GM19463 (cell line): ENCODE measurements around the gene RAP1GAP.

Source experiments
- ATAC-seq: cut with Tn5 transposase; IDR thresholded peaks from one replicate; pipeline ENCODE4 v1.9.1; 2021; ENCODE audit warnings: mild to moderate bottlenecking, moderate library complexity; ENCODE audit not compliant: unreplicated experiment

The RAP1GAP gene

DNA sequence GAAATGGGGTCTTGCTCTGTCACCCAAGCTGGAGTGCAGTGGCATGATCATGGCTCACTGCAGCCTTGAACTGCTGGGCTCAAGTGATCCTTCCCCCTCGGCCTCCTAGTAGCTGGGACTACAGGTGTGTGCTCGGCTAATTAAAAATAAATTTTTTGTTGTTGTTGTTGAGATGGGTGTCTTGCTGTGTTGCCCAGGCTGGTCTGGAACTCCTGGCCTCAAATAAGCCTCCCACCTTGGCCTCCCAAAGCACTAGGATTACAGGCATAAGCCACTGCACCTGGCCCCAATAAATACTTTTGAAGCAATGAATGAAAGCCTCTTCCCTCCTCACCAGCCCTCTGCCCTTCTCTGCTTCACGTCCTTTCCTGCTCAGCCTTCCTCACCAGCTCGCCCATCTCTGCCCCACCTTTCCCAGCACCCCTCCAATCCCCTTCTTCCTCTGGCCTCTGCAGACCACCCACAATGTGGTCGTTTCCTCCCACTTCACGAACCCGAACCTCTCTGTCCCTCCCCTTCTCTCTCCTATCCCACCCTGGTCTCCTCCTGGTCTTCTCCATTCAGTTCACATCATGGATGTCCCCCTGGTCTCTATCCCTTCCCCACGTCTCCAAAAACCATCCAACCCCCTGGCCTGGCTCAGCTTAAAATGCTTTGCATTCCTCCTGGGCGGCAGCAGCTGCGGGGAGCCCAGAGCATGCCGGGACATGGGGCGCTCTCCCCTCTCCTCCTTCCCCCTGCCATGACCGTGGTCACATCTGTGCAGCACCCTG lies 38.4 kb downstream of the RAP1GAP start:
- ATAC-seq, result no peak

GRCh38 chr1:21629971-21630370 lies 39.2 kb downstream of the RAP1GAP start:
- no peak for ATAC-seq

- ATAC-seq, result no peak
These were observed 40.3 kb downstream of the RAP1GAP start for GRCh38 chr1:21628798-21629393.

GRCh38 chr1:21626921-21627339 lies 42.2 kb downstream of the RAP1GAP start:
- ATAC-seq, result no peak

- no peak for ATAC-seq
These were observed 43.6 kb downstream of the RAP1GAP start for GRCh38 chr1:21625390-21626190.

DNA sequence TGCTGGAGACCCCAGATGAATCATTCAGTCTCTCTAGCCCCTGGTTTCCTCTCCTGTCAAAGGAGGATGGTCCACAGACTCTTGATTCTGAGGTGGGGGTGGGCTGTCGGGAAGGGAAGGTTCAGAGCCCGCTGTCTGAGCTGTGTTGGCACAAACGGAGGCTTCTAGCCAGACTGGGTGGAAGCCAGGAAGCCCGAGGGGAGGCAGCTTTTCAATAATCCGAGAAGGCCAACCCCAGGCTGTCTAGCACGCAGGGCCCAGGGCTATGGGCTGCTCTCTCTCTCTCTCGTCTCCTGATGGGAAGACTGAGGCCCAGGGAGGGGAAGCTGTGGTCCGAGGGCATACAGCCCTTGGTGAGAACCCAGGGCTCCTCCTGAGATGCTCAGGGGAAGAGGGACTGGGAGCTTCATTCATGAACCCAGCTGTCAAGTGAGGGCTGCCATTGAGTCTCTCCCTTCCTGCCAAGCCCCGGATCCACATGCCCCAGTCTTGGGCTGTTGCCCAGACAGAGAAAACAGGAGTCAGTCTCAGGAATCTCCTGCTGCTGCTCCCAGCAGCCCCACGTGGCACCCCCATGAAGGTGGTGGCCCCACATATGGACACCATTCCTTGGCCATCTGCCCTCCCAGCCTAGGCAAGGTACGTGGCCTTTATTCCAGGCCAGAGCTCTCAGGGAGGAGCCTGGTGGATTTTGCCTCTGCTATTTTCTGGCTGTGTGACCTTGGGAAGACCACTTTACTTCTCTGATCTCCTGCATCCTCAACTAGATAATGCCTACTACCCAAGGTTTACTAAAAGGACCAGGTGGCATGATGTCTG lies 44.4 kb downstream of the RAP1GAP start:
- ATAC-seq, result no peak

- no peak for ATAC-seq
These were observed 45.7 kb downstream of the RAP1GAP start for GRCh38 chr1:21623410-21623961.

DNA sequence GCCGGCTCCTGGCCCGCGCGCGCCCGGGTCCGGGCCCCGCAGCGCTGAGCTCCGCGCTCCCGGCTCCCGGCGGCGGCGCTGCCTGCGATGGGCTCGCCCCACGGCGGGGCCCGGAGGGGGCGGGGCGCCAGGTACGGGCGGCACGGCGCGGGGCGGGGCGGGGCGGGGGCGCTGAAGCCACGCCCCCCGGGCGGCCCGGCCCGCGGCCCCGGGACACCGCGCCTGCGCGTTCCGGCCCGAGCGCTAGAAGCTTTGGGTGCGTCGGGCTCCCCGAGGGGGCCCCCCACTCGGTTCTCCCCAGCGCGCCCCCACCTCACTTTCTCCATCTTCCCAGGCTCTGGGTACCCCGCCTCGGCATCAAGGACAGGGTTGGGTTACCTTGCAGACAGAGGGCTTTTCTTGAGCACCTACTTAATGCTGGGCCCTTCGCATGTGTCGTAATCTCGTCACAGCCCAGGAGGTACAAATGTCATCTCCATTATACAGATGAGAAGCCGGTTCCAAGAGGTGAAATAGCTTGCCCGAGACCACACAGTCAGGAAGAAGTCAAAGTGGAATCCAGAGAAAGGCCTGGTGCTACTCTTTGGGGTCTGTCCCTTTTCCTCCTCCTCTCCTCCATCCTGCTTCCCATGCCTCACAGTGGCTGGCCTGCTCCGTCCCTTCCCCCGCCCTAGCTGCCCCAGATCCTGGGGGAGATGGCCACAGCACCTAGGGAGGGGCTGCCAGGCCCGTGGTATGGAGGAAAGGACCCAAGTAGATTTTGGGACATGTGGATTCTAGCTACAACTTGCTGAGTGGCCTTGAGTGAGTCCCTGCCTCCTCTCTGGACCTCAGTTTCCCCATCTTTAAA lies 46.5 kb downstream of the RAP1GAP start:
- no peak for ATAC-seq

- ATAC-seq, result no peak
These were observed 47.3 kb downstream of the RAP1GAP start for GRCh38 chr1:21621761-21622436.

- no peak for ATAC-seq
These were observed 48.1 kb downstream of the RAP1GAP start for GRCh38 chr1:21621051-21621450.

GRCh38 chr1:21620496-21620895 lies 48.7 kb downstream of the RAP1GAP start:
- ATAC-seq, result no peak

DNA sequence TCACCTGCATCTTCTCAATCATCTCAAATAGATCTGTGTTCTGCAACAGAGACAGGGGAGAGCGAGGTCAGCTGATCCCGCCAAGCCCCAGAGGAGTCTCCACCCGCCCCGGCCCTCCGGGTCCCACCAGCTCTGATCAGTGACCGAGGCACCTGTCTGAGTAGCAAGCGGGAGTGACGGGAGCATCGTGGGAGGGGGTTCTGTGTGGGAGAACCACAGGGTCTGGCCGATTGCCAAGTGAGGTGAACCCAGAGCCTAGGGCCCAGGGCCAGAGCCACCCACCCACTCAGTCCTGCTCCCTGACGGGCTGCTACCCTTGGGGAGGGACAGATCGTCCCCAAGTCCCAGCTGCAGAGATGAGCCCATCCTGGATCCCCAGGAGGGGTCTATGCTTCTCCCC lies 49.1 kb downstream of the RAP1GAP start:
- ATAC-seq, result no peak

- ATAC-seq, result no peak
These were observed 49.7 kb downstream of the RAP1GAP start for GRCh38 chr1:21619375-21619947.

DNA sequence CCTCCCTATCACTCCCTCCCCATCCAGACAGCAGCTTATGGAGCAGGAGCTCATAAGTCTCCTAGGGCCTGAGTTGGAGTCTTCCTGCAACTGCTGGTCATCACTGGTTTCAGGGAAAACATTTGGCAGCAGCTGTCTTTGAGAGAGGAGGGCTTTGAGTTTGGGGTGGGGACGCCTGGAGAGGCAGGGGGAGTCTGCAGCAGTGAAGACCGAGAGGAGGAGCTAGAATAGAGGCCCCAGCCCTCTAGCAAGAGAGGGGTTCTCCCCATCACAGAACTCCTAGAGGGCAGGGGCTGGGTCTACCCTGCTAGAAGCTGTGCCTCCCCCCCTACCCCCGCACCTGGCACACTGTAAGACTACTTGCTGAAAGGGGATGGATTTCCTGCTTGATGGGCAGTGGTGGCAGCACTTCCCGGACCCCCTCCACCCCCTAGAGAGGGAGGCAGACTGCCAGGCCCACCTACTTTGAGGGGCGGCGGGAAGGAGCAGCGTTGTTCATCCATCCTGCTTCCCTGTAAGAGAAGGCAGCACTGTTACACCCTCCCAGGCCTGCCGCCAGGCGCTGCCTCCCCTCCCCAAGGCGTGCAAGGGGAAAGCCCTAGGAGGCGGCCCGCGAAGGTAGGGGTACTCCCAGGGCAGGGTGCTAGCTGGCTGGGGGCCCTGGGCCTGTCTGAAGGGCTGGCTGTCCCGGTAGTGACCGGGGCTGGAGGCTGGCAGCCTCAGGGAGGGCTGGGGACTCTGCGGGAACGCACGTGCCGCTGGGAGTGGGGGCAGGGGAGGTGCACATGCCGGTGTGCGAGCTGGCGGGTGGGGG lies 50.4 kb downstream of the RAP1GAP start:
- ATAC-seq, result no peak

DNA sequence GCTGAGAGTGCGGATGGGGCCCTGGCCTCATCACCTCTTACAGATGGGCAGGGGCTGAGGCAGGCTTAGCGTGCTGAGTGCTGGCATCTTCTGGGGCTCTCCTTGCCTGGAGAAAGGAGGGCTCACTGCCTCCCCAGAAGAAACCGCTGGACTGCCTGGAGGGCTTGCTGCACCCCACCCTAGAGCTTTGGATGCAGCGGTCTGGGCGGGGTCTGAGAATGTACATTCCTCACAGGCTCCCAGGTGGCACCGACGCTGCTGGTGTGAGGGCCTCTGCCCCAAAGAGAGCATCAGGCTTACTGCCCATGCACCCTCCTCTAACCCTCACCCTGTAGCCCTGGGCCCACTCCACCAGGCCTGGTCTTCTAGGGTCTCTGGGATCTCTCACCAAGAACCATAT lies 51.1 kb downstream of the RAP1GAP start:
- no peak for ATAC-seq

GRCh38 chr1:21617126-21617738 lies 51.9 kb downstream of the RAP1GAP start:
- ATAC-seq, result no peak

- no peak for ATAC-seq
These were observed 52.8 kb downstream of the RAP1GAP start for GRCh38 chr1:21616372-21616771.
